PC-3 (cell line): ENCODE measurements around the gene TBC1D8.

Source experiments
- CTCF ChIP-seq: fragments of 300-600 bp; sonication (generic); conservative IDR thresholded peaks from 2 replicates; pipeline ENCODE4 v1.5.1; 2017; ENCODE audit warnings: antibody characterized with exemption, low read depth, mild to moderate bottlenecking, low read length
- EZH2 ChIP-seq: fragments of 300-600 bp; sonication (generic); IDR thresholded peaks from one replicate; pipeline ENCODE4 v1.6.1; 2017; ENCODE audit warnings: antibody characterized with exemption, mild to moderate bottlenecking, low read length; ENCODE audit not compliant: unreplicated experiment

- TF ChIP-seq CTCF (no peak), EZH2 (no peak)
Observed at GRCh38 chr2:101058386-101058785, 92.8 kb downstream of the TBC1D8 start.
